Endothelial cell of umbilical vein (primary cell): ENCODE measurements around the gene TNS1. TPM values are rescaled to one million over a fixed set of nuclear protein-coding genes. Genes with fewer than 3 reads are reported as not detected.

Experiments
- BruUV-seq: library from RNA; stranded (reverse); fragments of 400-500 nt; replicated peaks from 2 replicates; lab custom pipeline; 2021; lab: Mats Ljungman, UMichigan
- CTCF ChIA-PET: fragments of 300-600, 350-600 bp; sonication (Branson Sonifier 250); formaldehyde crosslinking; loops from one replicate; lab custom pipeline; 2021; ENCODE audit warnings: antibody characterized with exemption, inconsistent platforms; lab: Charles Lee
- POLR2A ChIA-PET: fragments of 300-600, 350-600 bp; sonication (Branson Sonifier 250); formaldehyde crosslinking; loops from one replicate; lab custom pipeline; 2021; ENCODE audit warnings: antibody characterized with exemption, inconsistent platforms; lab: Charles Lee
- DNase-seq: peaks from one replicate; pipeline ENCODE4 v3.0.0-alpha.2; 2011; ENCODE audit warnings: low read depth, low spot score
- FAIRE-seq: peaks from 2 replicates; lab custom pipeline; 2011; peaks lifted over from hg19 to GRCh38; lab: Jason Lieb, UNC
- H2AFZ ChIP-seq: 2 replicates; pipeline ENCODE4 v1.6.0; 2012; ENCODE audit warnings: low read depth, low read length, control low read depth, inconsistent platforms
- H3K27ac ChIP-seq: 2 replicates; pipeline ENCODE4 v1.5.1; 2011; ENCODE audit warnings: low read depth, mild to moderate bottlenecking, control low read depth, low read length, moderate library complexity; ENCODE audit not compliant: insufficient read depth
- H3K27me3 ChIP-seq, 2 experiments: 2 replicates each; pipeline versions ENCODE4 v1.6.0 to v1.6.1; 2011; ENCODE audit warnings: low read length in 2 of 2, mixed read lengths in 1 of 2; ENCODE audit not compliant: control insufficient read depth in 2 of 2, insufficient read depth in 2 of 2
- H3K36me3 ChIP-seq, 2 experiments: 2 replicates in 1 of 2; 3 replicates in 1 of 2; pipeline ENCODE4 v1.5.1; 2011; ENCODE audit warnings: low read length in 2 of 2, mild to moderate bottlenecking in 1 of 2, moderate library complexity in 1 of 2; ENCODE audit not compliant: control insufficient read depth in 2 of 2, insufficient read depth in 2 of 2; ENCODE audit errors: extremely low read depth in 1 of 2
- H3K4me1 ChIP-seq: 3 replicates; pipeline ENCODE4 v1.5.1; 2011; ENCODE audit warnings: mild to moderate bottlenecking, low read length; ENCODE audit not compliant: control insufficient read depth, insufficient read depth; ENCODE audit errors: extremely low read depth
- H3K4me2 ChIP-seq: 2 replicates; pipeline ENCODE4 v1.6.1; 2011; ENCODE audit warnings: low read length, control low read depth, mixed read lengths; ENCODE audit not compliant: insufficient read depth
- H3K4me3 ChIP-seq, 3 experiments: fragments of 200-600 bp in 1 of 3; sonication (generic), shearing (Covaris generic) in 1 of 3; replicated peaks in 1 of 3; 2 replicates each; pipeline ENCODE4 v1.5.1; 2011 to 2016; ENCODE audit warnings: control low read depth in 3 of 3, low read length in 3 of 3, mild to moderate bottlenecking in 2 of 3, inconsistent platforms in 1 of 3, low read depth in 1 of 3, moderate library complexity in 1 of 3; ENCODE audit not compliant: insufficient read depth in 1 of 3
- H3K79me2 ChIP-seq: 2 replicates; pipeline ENCODE4 v1.6.0; 2012; ENCODE audit warnings: low read length, inconsistent platforms; ENCODE audit not compliant: control insufficient read depth, insufficient read depth
- H3K9ac ChIP-seq: replicated peaks from 2 replicates; pipeline ENCODE3; 2011; ENCODE audit warnings: low read length, control low read depth; ENCODE audit not compliant: insufficient read depth; ENCODE audit errors: extremely low read depth
- H3K9me1 ChIP-seq: replicated peaks from 3 replicates; pipeline ENCODE4 v1.6.0; 2011; ENCODE audit warnings: mild to moderate bottlenecking, low read length; ENCODE audit not compliant: control insufficient read depth, insufficient read depth; ENCODE audit errors: extremely low read depth
- H3K9me3 ChIP-seq: replicated peaks from 2 replicates; pipeline ENCODE4 v1.5.1; 2012; ENCODE audit warnings: low read length, inconsistent platforms; ENCODE audit not compliant: control insufficient read depth, insufficient read depth
- H4K20me1 ChIP-seq: replicated peaks from 2 replicates; pipeline ENCODE3; 2011; ENCODE audit warnings: mild to moderate bottlenecking, low read length; ENCODE audit not compliant: control insufficient read depth, insufficient read depth; ENCODE audit errors: extremely low read depth
- CTCF ChIP-seq, 2 donors: IDR thresholded peaks; 1 replicate in 1 of 2; 2 replicates in 1 of 2; pipeline ENCODE4 v1.5.1; 2011; ENCODE audit warnings: low read length in 2 of 2, mild to moderate bottlenecking in 2 of 2, moderate library complexity in 2 of 2, control low read depth in 1 of 2, inconsistent platforms in 1 of 2, low read depth in 1 of 2; ENCODE audit not compliant: insufficient read depth in 1 of 2; ENCODE audit errors: extremely low read depth in 1 of 2
- EZH2 ChIP-seq: IDR thresholded peaks from 2 replicates; pipeline ENCODE4 v1.6.1; 2012; ENCODE audit warnings: borderline replicate concordance, low read depth, mild to moderate bottlenecking, moderate library complexity, low read length, inconsistent platforms; ENCODE audit not compliant: severe bottlenecking
- FOS ChIP-seq: IDR thresholded peaks from 2 replicates; pipeline ENCODE4 v1.6.1; 2011; ENCODE audit warnings: mild to moderate bottlenecking, low read length, moderate library complexity, borderline replicate concordance; ENCODE audit not compliant: insufficient read depth
- GATA2 ChIP-seq: IDR thresholded peaks from 2 replicates; pipeline ENCODE4 v1.7.0; 2011; ENCODE audit warnings: low read depth, mild to moderate bottlenecking, moderate library complexity, mixed read lengths, low read length; ENCODE audit not compliant: insufficient read length, insufficient read depth
- JUN ChIP-seq: IDR thresholded peaks from 2 replicates; pipeline ENCODE4 v1.6.1; 2011; ENCODE audit warnings: borderline replicate concordance, low read depth; ENCODE audit not compliant: insufficient read length, insufficient read depth
- MAX ChIP-seq: IDR thresholded peaks from 2 replicates; pipeline ENCODE4 v1.6.1; 2011; ENCODE audit not compliant: insufficient read depth, insufficient read length
- MYC ChIP-seq: IDR thresholded peaks from one replicate; pipeline ENCODE4 v1.6.1; 2011; ENCODE audit warnings: mild to moderate bottlenecking, low read depth, low read length
- POLR2A ChIP-seq: IDR thresholded peaks from 2 replicates; pipeline ENCODE4 v1.6.1; 2012; ENCODE audit warnings: low read depth, mild to moderate bottlenecking, control low read depth, low read length
- POLR2AphosphoS5 ChIP-seq: IDR thresholded peaks from 2 replicates; pipeline ENCODE4 v1.6.1; 2012; ENCODE audit warnings: low read depth, mild to moderate bottlenecking, control low read depth, low read length, moderate library complexity; ENCODE audit not compliant: insufficient read depth
- dilution Hi-C: fragments of 300-500 bp; cut with MboI; formaldehyde crosslinking; loops from one replicate; pipeline ENCODE4 v1.15.0; 2019; ENCODE audit warnings: low sequenced_read_pairs; ENCODE audit not compliant: extremely low pct_ligation_motif_present
- intact Hi-C: fragments of 100-400 bp; cut with micrococcal nuclease; formaldehyde crosslinking; loops from one replicate; pipeline ENCODE4 v1.10.0; 2022
- polyA plus RNA-seq, 4 experiments: library from polyadenylated mRNA; depleted of rRNA in 3 of 4; stranded (reverse) in 3 of 4; unstranded in 1 of 4; fragments of >200 nt; gene quantifications; 2 replicates each; pipeline versions ENCODE4 v1.2.1 to v1.2.3, GENCODE V29; 2011 to 2012; ENCODE audit warnings: missing spikeins in 1 of 4
- total RNA-seq: library from RNA; stranded (reverse); gene quantifications from 2 replicates; pipeline ENCODE4 v1.2.3, GENCODE V29; 2021

Gene TNS1
- total and polyA plus RNA-seq, 2 donors (not counting 3 experiments of a cell fraction or from before 2014, with no cell fraction given): 11.0 to 52.1 TPM

- H4K20me1 ChIP-seq: no peaks in the 10 kb centered on the region
- H3K9me3 ChIP-seq: no peaks in the 10 kb centered on the region
- dilution Hi-C loops: no loop called here
- H3K9me1 ChIP-seq: no peaks in the 10 kb centered on the region
- H3K36me3 ChIP-seq: no peaks in the 10 kb centered on the region
- BruUV-seq: no TSS peak
- H2AFZ ChIP-seq: no peak overlapping the region
- ChIA-PET POLR2A (no interaction called here), CTCF (interaction anchor here (0.9 to 4.7 kb wide), 8 partner anchors 8 to 276 kb away, joined by 3 to 30 read pairs (median 4); partner anchors contain the start of gene RUFY4)
- no peaks in the 10 kb centered on the region for H3K79me2 ChIP-seq
- no peak for FAIRE-seq
- no peak overlapping the region for H3K4me3 ChIP-seq
- no peak overlapping the region for H3K4me2 ChIP-seq
- H3K27me3 ChIP-seq: no peaks in the 10 kb centered on the region
- intact Hi-C loops: no loop called here
- H3K27ac ChIP-seq: no peak overlapping the region
- no peak for DNase-seq
- H3K9ac ChIP-seq: no peak overlapping the region
- TF ChIP-seq JUN (no peak), EZH2 (no peak), POLR2A (no peak), FOS (no peak), POLR2AphosphoS5 (no peak), MYC (no peak)
- H3K4me1 ChIP-seq: no peaks in the 10 kb centered on the region
These were observed 205.1 kb downstream of the TNS1 start for GRCh38 chr2:217797661-217798069.

- ChIA-PET CTCF (interaction anchor here (0.9 to 4.7 kb wide), 7 partner anchors 8 to 277 kb away, joined by 3 to 30 read pairs (median 4); no protein-coding TSS in a partner anchor), POLR2A (no interaction called here)
- TF ChIP-seq EZH2 (no peak), POLR2A (no peak), FOS (no peak), MAX (no peak), GATA2 (no peak), POLR2AphosphoS5 (no peak), JUN (no peak), CTCF (IDR thresholded peaks at IDR 0.05; ENCODE audit: extremely low read depth in 1 of 2, insufficient read depth in 1 of 2, low read depth in 1 of 2, low read length in 2 of 2) (no peak), MYC (no peak)
- dilution Hi-C loops (no loop called here), intact Hi-C loops (no loop called here)
- H3K27me3 ChIP-seq: no peaks in the 10 kb centered on the region
- DNase-seq (no peak), FAIRE-seq (no peak)
- H3K4me1 ChIP-seq: no peaks in the 10 kb centered on the region
- H3K9me3 ChIP-seq: no peaks in the 10 kb centered on the region
- no peak overlapping the region for H3K27ac ChIP-seq
- H3K4me2 ChIP-seq: no peak overlapping the region
- no peak overlapping the region for H3K9ac ChIP-seq
- no peaks in the 10 kb centered on the region for H3K9me1 ChIP-seq
- H2AFZ ChIP-seq: no peak overlapping the region
- H3K79me2 ChIP-seq: no peaks in the 10 kb centered on the region
- no peak overlapping the region for H3K4me3 ChIP-seq
- H3K36me3 ChIP-seq: no peaks in the 10 kb centered on the region
- H4K20me1 ChIP-seq: no peaks in the 10 kb centered on the region
- BruUV-seq: no TSS peak
These were observed 205.6 kb downstream of the TNS1 start for GRCh38 chr2:217797165-217797564.
